HG02884 (cell line): ENCODE data around the gene CANT1.
"Not testable (repeated sequence)": the region's sequence is repeated elsewhere in the genome, so short reads cannot be mapped to it uniquely, and the experiment has no call there.

Experiments
- ATAC-seq: cut with Tn5 transposase; IDR thresholded peaks from one replicate; pipeline ENCODE4 v1.9.1; 2021; ENCODE audit warnings: mild to moderate bottlenecking, moderate library complexity; ENCODE audit not compliant: unreplicated experiment

The CANT1 gene

DNA sequence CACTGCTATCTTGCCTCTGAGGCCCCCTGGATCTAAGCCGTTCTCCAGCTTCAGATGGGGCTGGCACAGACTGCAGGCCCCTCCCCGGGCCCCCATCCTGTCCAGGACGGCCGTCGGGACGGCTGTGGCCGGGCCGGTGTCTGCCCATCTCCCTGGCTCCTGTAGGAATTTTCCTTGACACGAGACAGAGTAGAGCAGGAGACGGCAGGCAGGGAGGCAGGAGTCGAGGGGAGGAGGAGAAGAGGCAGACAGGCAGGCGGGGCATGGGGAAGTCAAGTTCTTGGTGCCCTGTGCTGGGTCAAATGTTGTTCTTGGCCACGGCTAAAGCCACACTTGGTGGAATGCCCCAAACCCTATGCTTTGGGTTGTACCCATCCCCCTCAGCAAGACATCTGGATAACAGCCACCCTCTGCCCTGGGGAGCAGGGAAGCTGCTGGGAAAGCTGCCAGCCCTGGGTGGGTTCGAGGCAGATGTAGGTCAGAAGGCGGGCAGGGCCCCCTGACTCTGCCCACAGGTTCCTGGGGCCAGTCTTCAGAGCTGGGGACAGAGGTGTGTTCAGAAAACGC is 18.4 kb upstream of the CANT1 start:
- no peak for ATAC-seq

- no peak for ATAC-seq
Measured at GRCh38 chr17:79027274-79027924, 17.8 kb upstream of the CANT1 start.

- ATAC-seq = no peak
Measured at GRCh38 chr17:79026376-79027273, 17.1 kb upstream of the CANT1 start.

GRCh38 chr17:79024901-79025737 is 15.6 kb upstream of the CANT1 start:
- no peak for ATAC-seq

- ATAC-seq = no peak
Measured at GRCh38 chr17:79023886-79024771, 14.6 kb upstream of the CANT1 start, which contains the start of gene C1QTNF1. TSS of gene C1QTNF1 (plus strand) at chr17:79024169. CDS start at chr17:79043969, 19,800 bp downstream.

GRCh38 chr17:79023180-79023705 is 13.7 kb upstream of the CANT1 start:
- ATAC-seq = no peak

DNA sequence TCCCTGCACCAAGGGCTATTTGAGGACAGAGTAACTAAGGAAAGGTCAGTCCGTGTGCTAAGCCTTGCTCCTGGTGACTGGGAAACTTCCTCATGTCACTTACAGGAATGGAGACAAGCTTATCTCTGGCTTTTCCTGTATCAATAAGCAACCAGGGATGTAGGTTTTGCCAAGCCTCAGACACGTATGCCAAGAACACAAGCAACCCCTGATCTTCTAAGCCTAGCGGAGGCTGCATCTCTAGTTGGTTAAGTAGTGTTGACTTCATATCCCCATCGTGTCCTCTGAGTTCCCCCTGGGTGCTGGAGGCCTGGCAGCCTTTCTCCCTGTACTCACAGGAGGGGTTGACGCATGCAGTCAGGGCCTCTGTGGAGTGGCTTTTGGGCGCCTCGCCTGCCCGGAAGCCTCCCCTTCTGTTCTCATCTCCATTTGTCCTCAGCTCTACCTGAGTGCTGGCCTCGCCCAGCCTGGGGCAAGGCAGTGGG is 13.0 kb upstream of the CANT1 start:
- ATAC-seq = no peak

- ATAC-seq = not testable (repeated sequence)
Measured at GRCh38 chr17:79021929-79022328, 12.4 kb upstream of the CANT1 start.

- no peak for ATAC-seq
Measured at GRCh38 chr17:79020631-79021301, 11.2 kb upstream of the CANT1 start.

- no peak for ATAC-seq
Measured at GRCh38 chr17:79019632-79020584, 10.3 kb upstream of the CANT1 start.

- no peak for ATAC-seq
Measured at GRCh38 chr17:79019261-79019631, 9.7 kb upstream of the CANT1 start.

DNA sequence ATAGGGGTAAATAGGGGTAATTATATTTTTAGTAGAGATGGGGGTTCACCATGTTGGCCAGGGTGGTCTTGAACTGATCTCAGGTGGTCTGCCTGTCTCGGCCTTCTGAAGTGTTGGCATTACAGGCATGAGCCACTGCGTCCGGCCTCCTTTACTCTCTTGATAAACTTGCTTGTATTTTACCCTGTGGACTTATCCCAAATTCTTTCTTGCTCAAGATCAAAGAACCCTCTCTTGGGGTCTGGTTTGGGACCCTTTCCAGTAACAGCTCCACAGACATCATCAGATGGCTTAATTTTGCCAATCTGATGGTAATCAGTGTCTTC is 8.8 kb upstream of the CANT1 start:
- ATAC-seq = no peak

DNA sequence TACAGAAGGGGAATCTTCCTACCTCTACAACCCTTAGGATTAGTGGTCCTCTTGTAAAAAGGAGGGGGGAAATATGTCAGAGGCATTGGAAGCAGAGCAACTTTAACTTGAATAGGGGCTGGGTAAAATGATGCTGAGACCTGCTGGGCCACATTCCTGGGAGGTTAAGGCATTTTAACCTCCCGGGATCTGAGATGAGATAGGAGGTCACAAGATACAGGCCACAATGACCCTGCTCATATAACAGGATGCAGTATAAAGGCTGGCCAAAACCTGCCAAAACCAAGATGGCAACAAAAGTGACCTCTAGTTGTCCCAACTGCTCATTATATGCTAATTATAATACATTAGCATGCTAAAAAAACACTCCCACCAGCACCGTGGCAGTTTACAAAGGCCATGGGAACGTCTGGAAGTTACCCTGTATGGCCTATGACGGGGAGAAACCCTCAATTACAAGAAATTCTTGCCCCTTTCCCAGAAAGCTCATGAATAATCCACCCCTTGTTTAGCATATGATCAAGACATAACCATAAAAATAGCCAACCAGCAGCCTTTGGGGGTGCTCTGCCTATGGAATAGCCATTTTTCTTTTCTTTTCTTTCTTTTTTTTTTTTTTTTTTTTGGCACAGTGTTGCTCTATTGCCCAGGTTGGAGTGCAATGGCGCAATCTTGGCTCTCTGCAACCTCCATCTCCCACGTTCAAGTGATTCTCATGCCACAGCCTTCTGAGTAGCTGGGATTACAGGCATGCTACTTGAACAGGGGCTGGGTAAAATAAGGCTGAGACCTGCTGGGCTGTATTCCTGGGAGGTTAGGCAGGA is 8.2 kb upstream of the CANT1 start:
- ATAC-seq = no peak

- no peak for ATAC-seq
Measured at GRCh38 chr17:79014158-79014758, 4.7 kb upstream of the CANT1 start.

DNA sequence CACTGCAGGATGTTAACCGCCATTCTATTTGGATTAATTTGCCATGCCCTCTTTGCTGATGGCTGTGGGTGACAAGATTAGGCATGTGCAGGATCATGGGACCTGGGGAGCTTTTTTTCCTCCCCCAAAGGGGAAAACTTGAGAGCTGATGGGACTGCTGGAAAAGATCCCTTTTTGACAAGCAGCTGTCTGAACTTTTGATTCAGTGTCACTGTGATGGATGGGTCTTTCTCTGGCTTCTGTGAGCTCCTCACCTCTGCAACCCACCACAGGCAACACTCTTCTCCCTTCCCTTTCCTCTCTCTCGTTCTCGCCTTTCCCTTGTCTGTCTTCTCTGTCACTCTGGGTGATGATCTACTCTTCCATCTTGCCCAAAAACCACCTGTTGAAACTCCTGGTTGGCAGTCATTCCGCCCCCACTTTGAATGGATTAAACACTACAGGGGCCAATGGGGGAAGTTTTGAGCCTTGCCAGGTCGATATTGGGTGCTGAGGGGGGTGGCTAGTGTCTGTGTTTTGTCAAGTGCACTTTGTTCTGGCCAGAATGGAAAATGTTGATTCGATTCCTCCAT is 3.1 kb upstream of the CANT1 start:
- ATAC-seq = no peak

DNA sequence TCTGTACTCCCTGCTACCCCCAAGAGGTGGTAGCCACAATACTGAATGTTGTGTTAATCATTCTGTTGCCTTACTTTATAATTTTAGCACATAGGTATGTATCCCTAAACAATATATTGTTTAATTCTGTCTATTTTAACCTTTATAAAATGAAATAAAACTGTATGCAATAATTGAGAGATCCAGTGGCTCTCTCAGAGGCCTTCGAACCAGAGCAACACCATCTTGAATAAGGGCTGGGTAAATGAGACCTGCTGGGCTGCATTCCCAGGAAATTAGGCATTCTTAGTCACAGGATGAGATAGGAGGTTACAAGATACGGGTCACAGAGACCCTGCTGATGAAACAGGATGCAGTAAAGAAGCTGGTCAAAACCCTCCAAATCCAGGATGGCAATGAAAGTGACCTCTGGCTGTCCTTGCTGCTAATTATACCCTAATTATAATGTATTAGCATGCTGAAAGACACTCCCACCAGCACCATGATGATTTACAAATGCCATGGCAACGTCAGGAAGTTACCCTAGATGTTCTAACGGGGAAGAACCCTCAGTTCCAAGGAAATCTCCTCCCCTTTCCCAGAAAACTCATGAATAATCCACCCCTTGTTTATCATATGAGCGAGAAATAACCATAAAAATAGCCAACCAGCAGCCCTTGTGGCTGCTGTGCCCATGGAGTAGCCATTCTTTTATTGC is 2.0 kb upstream of the CANT1 start:
- no peak for ATAC-seq
